ENCODE results near the gene FBXL7. TPM values are rescaled to one million over a fixed set of nuclear protein-coding genes. Genes with fewer than 3 reads are reported as not detected.

FBXL7 gene
- total RNA-seq, 5 donors from 2014 or later (not counting 1 experiment from before 2014, with no cell fraction given), result 0.06 to 0.07 TPM; not detected in 3

DNA sequence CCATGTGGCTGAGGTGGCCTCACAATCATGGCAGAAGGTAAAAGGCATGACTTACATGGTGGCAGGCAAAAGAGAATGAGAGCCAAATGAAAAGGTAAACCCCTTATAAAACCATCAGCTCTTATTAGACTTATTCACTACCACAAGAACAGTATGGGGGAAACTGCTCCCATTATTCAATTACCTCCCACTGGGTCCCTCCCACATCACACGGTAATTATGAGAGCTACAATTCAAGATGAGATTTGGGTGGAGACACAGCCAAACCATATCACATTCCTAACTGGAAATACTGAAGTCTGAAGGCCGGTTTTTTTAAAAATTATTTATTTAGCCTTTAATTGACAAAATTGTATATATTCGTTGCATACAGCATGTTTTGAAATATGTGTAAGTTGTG, 28.5 kb downstream of the FBXL7 start:
- no CpG with 5 or more reads among the region's 3 CpGs for WGBS (ENCODE audit: insufficient coverage)
- H3K4me3 Mint-ChIP-seq, result no peak overlapping the region
- Histone ChIP-seq H3K4me3 (ENCODE audit: control insufficient read depth in 1 of 2, extremely low read depth in 1 of 2, low read length in 1 of 2) (no peak overlapping the region), H3K27ac (ENCODE audit: low read length) (no peak overlapping the region), H3K36me3 (ENCODE audit: control insufficient read depth in 2 of 2, extremely low read depth in 1 of 2, insufficient read depth in 1 of 2, low read length in 1 of 2) (no peaks in the 10 kb centered on the region), H3K9me3 (no peaks in the 10 kb centered on the region), H3K4me1 (ENCODE audit: control insufficient read depth in 1 of 2, extremely low read depth in 1 of 2, insufficient read depth in 2 of 2, low read length in 2 of 2) (no peaks in the 10 kb centered on the region), H3K27me3 (replicated peaks in 1 of 2; ENCODE audit: control insufficient read depth in 2 of 2, extremely low read depth in 1 of 2, insufficient read depth in 2 of 2, low read length in 1 of 2) (no peaks in the 10 kb centered on the region)
- H3K36me3 Mint-ChIP-seq, result no peaks in the 10 kb centered on the region
- ATAC-seq (replicated peaks in 1 of 4) (no peak), DNase-seq (no peak)
- CTCF ChIA-PET, result no interaction called here
- no peak overlapping the region for H3K27ac Mint-ChIP-seq
- POLR2A ChIA-PET, result interaction anchor here in 1 of 2 donors (0.6 kb wide), 1 partner anchor 180 kb away, joined by 4 read pairs; no protein-coding TSS in a partner anchor
- H3K9me3 Mint-ChIP-seq, result peaks cover 8 to 21% (median 19%) of the 10 kb centered on the region in 3 donors
- H3K27me3 Mint-ChIP-seq, result no peaks in the 10 kb centered on the region
- no peaks in the 10 kb centered on the region for H3K4me1 Mint-ChIP-seq

DNA sequence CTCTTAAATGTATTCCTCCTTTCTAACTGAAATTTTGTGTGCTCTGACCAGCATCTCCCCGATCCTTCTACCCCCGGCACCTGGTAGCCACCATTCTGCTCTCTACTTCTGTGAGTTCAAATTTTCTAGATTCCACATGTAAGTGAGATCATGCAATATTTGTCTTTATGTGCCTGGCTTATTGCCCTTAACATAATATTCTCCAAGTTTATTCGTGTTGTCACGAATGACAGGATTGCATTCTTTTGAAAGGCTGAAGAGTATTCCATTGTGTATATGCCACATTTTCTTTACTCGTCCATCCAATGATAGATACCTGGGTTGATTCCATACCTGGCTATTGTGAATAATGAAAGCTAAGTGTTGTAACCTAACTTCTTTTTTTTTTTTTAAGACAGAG, 29.0 kb downstream of the FBXL7 start:
- Mint-ChIP-seq H3K4me3 (no peak overlapping the region), H3K27ac (no peak overlapping the region), H3K36me3 (no peaks in the 10 kb centered on the region), H3K4me1 (no peaks in the 10 kb centered on the region), H3K9me3 (peaks cover 8 to 22% (median 19%) of the 10 kb centered on the region in 3 donors), H3K27me3 (no peaks in the 10 kb centered on the region)
- 90% methylated on average over 2 of the region's 5 CpGs for WGBS (ENCODE audit: insufficient coverage)
- no peak overlapping the region for H3K4me3 ChIP-seq (ENCODE audit: control insufficient read depth in 1 of 2, extremely low read depth in 1 of 2, low read length in 1 of 2)
- no peaks in the 10 kb centered on the region for H3K27me3 ChIP-seq (replicated peaks in 1 of 2; ENCODE audit: control insufficient read depth in 2 of 2, extremely low read depth in 1 of 2, insufficient read depth in 2 of 2, low read length in 1 of 2)
- no peaks in the 10 kb centered on the region for H3K9me3 ChIP-seq
- ATAC-seq (replicated peaks in 1 of 4) (no peak), DNase-seq (no peak)
- CTCF ChIA-PET, result no interaction called here
- H3K4me1 ChIP-seq (ENCODE audit: control insufficient read depth in 1 of 2, extremely low read depth in 1 of 2, insufficient read depth in 2 of 2, low read length in 2 of 2), result no peaks in the 10 kb centered on the region
- no peak overlapping the region for H3K27ac ChIP-seq (ENCODE audit: low read length)
- POLR2A ChIA-PET, result interaction anchor here in 1 of 2 donors (0.6 kb wide), 1 partner anchor 180 kb away, joined by 4 read pairs; no protein-coding TSS in a partner anchor
- no peaks in the 10 kb centered on the region for H3K36me3 ChIP-seq (ENCODE audit: control insufficient read depth in 2 of 2, extremely low read depth in 1 of 2, insufficient read depth in 1 of 2, low read length in 1 of 2)

DNA sequence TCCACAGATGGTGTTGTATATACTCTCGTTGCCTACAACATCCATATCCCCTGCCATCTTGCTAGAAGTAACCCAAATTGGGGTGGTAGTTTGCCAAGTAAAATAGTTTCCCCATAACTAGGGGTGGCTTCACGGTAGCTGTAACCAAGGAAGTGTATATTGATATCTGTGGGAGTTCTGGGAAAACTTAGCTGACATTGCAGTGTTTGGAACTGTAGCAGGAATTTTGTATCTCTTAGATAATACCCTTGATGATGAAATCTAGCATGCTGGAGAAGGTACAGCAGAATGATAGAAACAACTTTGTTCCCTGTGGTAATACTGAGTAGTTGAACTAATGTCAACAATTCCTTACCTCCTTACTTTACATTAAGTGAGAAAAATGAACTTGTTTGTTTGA, 29.8 kb downstream of the FBXL7 start:
- Mint-ChIP-seq H3K9me3 (peaks cover 8 to 22% (median 13%) of the 10 kb centered on the region in 3 donors), H3K27me3 (no peaks in the 10 kb centered on the region), H3K27ac (no peak overlapping the region), H3K36me3 (no peaks in the 10 kb centered on the region), H3K4me3 (no peak overlapping the region), H3K4me1 (no peaks in the 10 kb centered on the region)
- H3K36me3 ChIP-seq (ENCODE audit: control insufficient read depth in 2 of 2, extremely low read depth in 1 of 2, insufficient read depth in 1 of 2, low read length in 1 of 2), result no peaks in the 10 kb centered on the region
- POLR2A ChIA-PET, result no interaction called here
- no peaks in the 10 kb centered on the region for H3K4me1 ChIP-seq (ENCODE audit: control insufficient read depth in 1 of 2, extremely low read depth in 1 of 2, insufficient read depth in 2 of 2, low read length in 2 of 2)
- DNase-seq (no peak), ATAC-seq (replicated peaks in 1 of 4) (no peak)
- no peaks in the 10 kb centered on the region for H3K9me3 ChIP-seq
- no CpG with 5 or more reads among the region's 2 CpGs for WGBS (ENCODE audit: insufficient coverage)
- H3K27ac ChIP-seq (ENCODE audit: low read length), result no peak overlapping the region
- H3K4me3 ChIP-seq (ENCODE audit: control insufficient read depth in 1 of 2, extremely low read depth in 1 of 2, low read length in 1 of 2), result no peak overlapping the region
- CTCF ChIA-PET, result no interaction called here
- H3K27me3 ChIP-seq (replicated peaks in 1 of 2; ENCODE audit: control insufficient read depth in 2 of 2, extremely low read depth in 1 of 2, insufficient read depth in 2 of 2, low read length in 1 of 2), result no peaks in the 10 kb centered on the region

DNA sequence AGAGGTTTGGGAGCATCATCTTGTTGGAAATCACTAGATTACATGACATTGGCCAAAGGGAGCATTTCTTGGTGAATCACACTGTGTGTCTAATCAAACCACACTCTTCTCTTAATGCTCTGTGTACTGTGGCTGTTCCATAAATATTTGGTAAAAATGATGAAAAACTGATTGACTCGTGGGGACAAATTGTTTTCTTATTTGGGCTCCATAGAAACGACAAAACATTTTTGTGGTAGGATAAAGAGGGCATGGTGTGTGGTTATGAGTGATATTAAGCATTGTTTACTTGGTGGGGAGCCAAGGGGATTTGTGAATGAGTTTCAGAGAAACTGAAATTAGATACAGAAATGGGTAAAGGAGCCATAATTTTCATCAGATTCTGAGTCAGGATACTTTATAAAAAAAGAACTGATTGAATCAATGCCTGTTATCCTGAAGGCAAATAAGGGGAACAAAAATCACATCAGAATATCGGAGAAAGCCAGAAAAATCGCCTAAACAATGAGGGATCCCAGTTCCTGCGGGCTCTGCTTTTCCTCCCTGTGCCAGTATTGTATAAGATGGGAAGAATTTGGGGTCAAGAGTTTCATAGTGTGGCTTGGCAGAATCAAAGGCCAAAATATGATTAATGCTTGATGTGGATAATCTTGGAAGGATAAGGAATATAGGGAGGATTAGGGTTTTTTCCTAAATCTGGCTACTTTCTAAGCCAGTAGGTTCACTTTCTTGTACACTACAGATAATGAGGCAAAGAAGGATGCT, 33.3 kb downstream of the FBXL7 start:
- Histone ChIP-seq H3K27me3 (replicated peaks in 1 of 2; ENCODE audit: control insufficient read depth in 2 of 2, extremely low read depth in 1 of 2, insufficient read depth in 2 of 2, low read length in 1 of 2) (no peaks in the 10 kb centered on the region), H3K4me1 (ENCODE audit: control insufficient read depth in 1 of 2, extremely low read depth in 1 of 2, insufficient read depth in 2 of 2, low read length in 2 of 2) (no peaks in the 10 kb centered on the region), H3K27ac (ENCODE audit: low read length) (no peak overlapping the region), H3K9me3 (no peaks in the 10 kb centered on the region), H3K36me3 (ENCODE audit: control insufficient read depth in 2 of 2, extremely low read depth in 1 of 2, insufficient read depth in 1 of 2, low read length in 1 of 2) (no peaks in the 10 kb centered on the region), H3K4me3 (ENCODE audit: control insufficient read depth in 1 of 2, extremely low read depth in 1 of 2, low read length in 1 of 2) (no peak overlapping the region)
- no peaks in the 10 kb centered on the region for H3K4me1 Mint-ChIP-seq
- H3K9me3 Mint-ChIP-seq, result peaks cover 0 to 21% (median 11%) of the 10 kb centered on the region in 3 donors
- no peak overlapping the region for H3K27ac Mint-ChIP-seq
- no peaks in the 10 kb centered on the region for H3K27me3 Mint-ChIP-seq
- DNase-seq (no peak), ATAC-seq (replicated peaks in 1 of 4) (no peak)
- CTCF ChIA-PET, result no interaction called here
- no peaks in the 10 kb centered on the region for H3K36me3 Mint-ChIP-seq
- H3K4me3 Mint-ChIP-seq, result no peak overlapping the region
- POLR2A ChIA-PET, result no interaction called here
- WGBS (ENCODE audit: insufficient coverage), result 49% methylated on average over 4 of the region's 5 CpGs

DNA sequence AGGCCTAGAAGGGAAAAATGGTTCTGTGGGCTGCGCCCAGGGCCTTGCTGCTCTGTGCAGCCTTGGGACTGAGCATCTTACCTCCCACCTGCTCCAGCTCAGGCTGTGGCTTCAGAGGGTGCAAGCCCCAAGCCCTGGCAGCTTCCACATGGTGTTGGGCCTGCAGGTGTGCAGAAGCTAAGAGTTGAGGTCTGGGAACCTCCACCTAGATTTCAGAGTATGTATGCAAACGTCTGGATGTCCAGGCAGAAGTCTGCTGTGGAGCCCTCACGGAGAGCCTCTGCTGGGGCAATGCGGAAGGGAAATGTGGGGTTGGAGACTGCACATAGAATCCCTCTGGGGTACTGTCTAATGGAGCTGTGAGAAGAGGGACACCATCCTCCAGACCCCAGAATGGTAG, 36.0 kb downstream of the FBXL7 start:
- Histone ChIP-seq H3K9me3 (no peaks in the 10 kb centered on the region), H3K27me3 (replicated peaks in 1 of 2; ENCODE audit: control insufficient read depth in 2 of 2, extremely low read depth in 1 of 2, insufficient read depth in 2 of 2, low read length in 1 of 2) (no peaks in the 10 kb centered on the region), H3K4me3 (ENCODE audit: control insufficient read depth in 1 of 2, extremely low read depth in 1 of 2, low read length in 1 of 2) (no peak overlapping the region), H3K4me1 (ENCODE audit: control insufficient read depth in 1 of 2, extremely low read depth in 1 of 2, insufficient read depth in 2 of 2, low read length in 2 of 2) (no peaks in the 10 kb centered on the region), H3K36me3 (ENCODE audit: control insufficient read depth in 2 of 2, extremely low read depth in 1 of 2, insufficient read depth in 1 of 2, low read length in 1 of 2) (no peaks in the 10 kb centered on the region), H3K27ac (ENCODE audit: low read length) (no peak overlapping the region)
- no peak overlapping the region for H3K4me3 Mint-ChIP-seq
- DNase-seq (no peak), ATAC-seq (replicated peaks in 1 of 4) (no peak)
- no peaks in the 10 kb centered on the region for H3K36me3 Mint-ChIP-seq
- ChIA-PET POLR2A (no interaction called here), CTCF (no interaction called here)
- H3K4me1 Mint-ChIP-seq, result no peaks in the 10 kb centered on the region
- no peaks in the 10 kb centered on the region for H3K27me3 Mint-ChIP-seq
- H3K9me3 Mint-ChIP-seq, result peaks cover 0 to 17% (median 10%) of the 10 kb centered on the region in 3 donors
- 40% methylated on average over 1 of the region's 4 CpGs for WGBS (ENCODE audit: insufficient coverage)
- no peak overlapping the region for H3K27ac Mint-ChIP-seq

DNA sequence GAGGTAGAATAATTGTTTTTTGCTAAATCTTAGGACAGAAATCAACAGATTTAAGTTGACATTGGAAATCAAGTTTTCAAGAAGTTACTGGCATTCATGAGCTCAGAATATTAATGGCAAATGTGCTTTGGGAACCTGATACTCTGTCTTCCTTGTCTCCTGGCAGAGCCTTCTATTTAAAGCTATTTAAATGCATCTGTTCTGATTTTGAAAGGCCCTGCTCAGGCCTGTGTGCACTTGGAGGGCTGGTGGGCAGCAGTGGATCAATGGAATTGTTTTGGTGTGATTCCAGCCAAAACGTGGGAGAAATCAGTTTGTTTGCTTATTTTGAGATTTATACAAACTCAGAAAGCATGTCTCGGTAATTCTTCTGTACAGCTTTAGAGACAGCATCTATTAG, 38.5 kb downstream of the FBXL7 start:
- H3K27me3 Mint-ChIP-seq, result no peaks in the 10 kb centered on the region
- peaks cover 0 to 18% (median 5%) of the 10 kb centered on the region in 3 donors for H3K9me3 Mint-ChIP-seq
- Histone ChIP-seq H3K4me1 (ENCODE audit: control insufficient read depth in 1 of 2, extremely low read depth in 1 of 2, insufficient read depth in 2 of 2, low read length in 2 of 2) (no peaks in the 10 kb centered on the region), H3K9me3 (no peaks in the 10 kb centered on the region), H3K4me3 (ENCODE audit: control insufficient read depth in 1 of 2, extremely low read depth in 1 of 2, low read length in 1 of 2) (no peak overlapping the region), H3K27ac (ENCODE audit: low read length) (no peak overlapping the region), H3K27me3 (replicated peaks in 1 of 2; ENCODE audit: control insufficient read depth in 2 of 2, extremely low read depth in 1 of 2, insufficient read depth in 2 of 2, low read length in 1 of 2) (no peaks in the 10 kb centered on the region), H3K36me3 (ENCODE audit: control insufficient read depth in 2 of 2, extremely low read depth in 1 of 2, insufficient read depth in 1 of 2, low read length in 1 of 2) (no peaks in the 10 kb centered on the region)
- H3K36me3 Mint-ChIP-seq, result no peaks in the 10 kb centered on the region
- H3K4me3 Mint-ChIP-seq, result no peak overlapping the region
- no peaks in the 10 kb centered on the region for H3K4me1 Mint-ChIP-seq
- ChIA-PET POLR2A (no interaction called here), CTCF (no interaction called here)
- DNase-seq, result no peak
- no peak for ATAC-seq (replicated peaks in 1 of 4)
- H3K27ac Mint-ChIP-seq, result no peak overlapping the region
- WGBS (ENCODE audit: insufficient coverage), result no CpG with 5 or more reads among the region's 2 CpGs

All from T-cell (primary cell).